ENCODE results near the gene TRPV2.
"Not testable (repeated sequence)": the region's sequence is repeated elsewhere in the genome, so short reads cannot be mapped to it uniquely, and the experiment has no call there.

TRPV2 gene

GRCh38 chr17:16438173-16438556 is 22.8 kb downstream of the TRPV2 start:
- no peak for DNase-seq (ENCODE audit: low spot score in 2 of 2)
- no peak for ATAC-seq (ENCODE audit: low read depth)
- H3K4me1 Mint-ChIP-seq: peaks cover 44% of the 10 kb centered on the region

DNA sequence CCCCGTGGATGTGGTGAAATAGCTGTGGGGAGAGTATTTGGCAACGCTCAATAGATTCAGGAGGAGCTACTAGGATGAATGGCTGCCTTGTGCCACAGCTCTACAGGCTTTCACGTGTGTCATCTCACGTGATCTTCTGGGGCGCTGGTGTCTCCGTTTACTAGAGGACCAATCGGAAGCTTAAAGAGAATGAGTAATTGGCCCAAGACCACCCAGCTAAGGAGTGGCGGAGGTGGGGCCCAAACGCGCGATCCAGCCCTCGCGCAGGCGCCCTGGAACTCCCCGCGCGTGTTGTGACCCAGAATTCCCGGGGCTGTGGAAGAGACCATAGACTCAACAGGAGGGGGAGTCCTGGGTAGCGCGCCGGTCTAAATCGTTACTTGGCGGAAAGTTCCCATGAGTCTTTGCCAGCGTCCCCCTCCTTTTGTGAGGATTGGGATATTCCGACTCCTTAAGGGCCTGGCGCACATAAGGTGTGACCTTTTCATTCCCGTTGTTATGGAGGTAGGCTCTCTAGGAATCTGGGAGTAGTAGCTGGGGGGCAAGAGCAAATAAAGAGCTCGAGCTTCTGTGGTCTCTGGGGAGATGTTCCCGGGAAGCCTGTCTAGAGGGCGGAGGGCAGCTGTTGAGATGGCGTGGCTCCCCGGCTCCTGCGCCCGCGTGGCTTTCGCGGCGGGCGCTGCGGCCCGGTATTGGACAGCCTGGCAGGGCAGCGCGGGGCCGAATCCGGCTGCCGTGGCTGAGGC is 23.4 kb downstream of the TRPV2 start:
- Mint-ChIP-seq H3K36me3 (peaks cover 15% of the 10 kb centered on the region), H3K9me3 (no peaks in the 10 kb centered on the region), H3K4me3 (peak overlapping the region; percentile 99), H3K27ac (peak overlapping the region; percentile 98), H3K27me3 (no peaks in the 10 kb centered on the region), H3K4me1 (peaks cover 45% of the 10 kb centered on the region)
- peak; percentile 79 to 89 for DNase-seq (ENCODE audit: low spot score in 2 of 2)
- ATAC-seq (ENCODE audit: low read depth): peak; percentile 79

More at GRCh38 chr17:16438173-16438556, 22.8 kb downstream of the TRPV2 start:
- H3K36me3 Mint-ChIP-seq: peaks cover 14% of the 10 kb centered on the region
- no peaks in the 10 kb centered on the region for H3K27me3 Mint-ChIP-seq
- peak overlapping the region; percentile 98 for H3K27ac Mint-ChIP-seq
- H3K9me3 Mint-ChIP-seq: no peaks in the 10 kb centered on the region
- peak overlapping the region; percentile 99 for H3K4me3 Mint-ChIP-seq

DNA sequence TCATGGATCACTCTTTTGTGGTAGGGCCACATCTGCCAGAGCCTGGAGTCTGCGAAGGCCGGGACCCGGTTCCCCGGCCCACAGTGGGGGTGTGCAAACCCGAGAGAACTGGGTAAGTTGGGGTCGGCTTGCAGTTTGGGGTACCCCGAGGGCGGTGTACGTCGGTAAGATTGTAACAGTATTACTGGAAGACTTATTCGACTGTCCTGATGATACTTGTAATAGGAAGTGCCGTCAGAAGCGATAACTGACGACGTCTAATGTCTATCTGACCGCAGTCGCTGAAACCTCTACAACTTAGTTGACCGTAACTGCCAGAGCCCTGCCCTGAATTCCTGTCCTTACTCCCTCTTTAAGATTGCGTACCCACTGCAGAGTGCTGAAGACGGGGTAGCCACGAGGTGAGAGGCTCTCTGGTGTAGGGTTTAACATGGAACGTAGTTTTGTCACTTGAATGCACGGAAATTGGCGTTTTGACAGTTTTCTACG is 24.0 kb downstream of the TRPV2 start:
- DNase-seq (ENCODE audit: low spot score in 2 of 2) (no peak), ATAC-seq (ENCODE audit: low read depth) (peak; percentile 27)
- no peaks in the 10 kb centered on the region for H3K9me3 Mint-ChIP-seq
- H3K4me1 Mint-ChIP-seq: peaks cover 45% of the 10 kb centered on the region
- peaks cover 15% of the 10 kb centered on the region for H3K36me3 Mint-ChIP-seq
- peak overlapping the region; percentile 99 for H3K4me3 Mint-ChIP-seq
- no peaks in the 10 kb centered on the region for H3K27me3 Mint-ChIP-seq
- peak overlapping the region; percentile 98 for H3K27ac Mint-ChIP-seq

GRCh38 chr17:16439811-16440351 is 24.5 kb downstream of the TRPV2 start:
- peak overlapping the region; percentile 98 for H3K27ac Mint-ChIP-seq
- no peaks in the 10 kb centered on the region for H3K27me3 Mint-ChIP-seq
- H3K9me3 Mint-ChIP-seq: no peaks in the 10 kb centered on the region
- DNase-seq (ENCODE audit: low spot score in 2 of 2): peak; percentile 25 to 32
- H3K4me1 Mint-ChIP-seq: peaks cover 45% of the 10 kb centered on the region
- peak; percentile 37 for ATAC-seq (ENCODE audit: low read depth)
- peak overlapping the region; percentile 99 for H3K4me3 Mint-ChIP-seq
- peaks cover 15% of the 10 kb centered on the region for H3K36me3 Mint-ChIP-seq

DNA sequence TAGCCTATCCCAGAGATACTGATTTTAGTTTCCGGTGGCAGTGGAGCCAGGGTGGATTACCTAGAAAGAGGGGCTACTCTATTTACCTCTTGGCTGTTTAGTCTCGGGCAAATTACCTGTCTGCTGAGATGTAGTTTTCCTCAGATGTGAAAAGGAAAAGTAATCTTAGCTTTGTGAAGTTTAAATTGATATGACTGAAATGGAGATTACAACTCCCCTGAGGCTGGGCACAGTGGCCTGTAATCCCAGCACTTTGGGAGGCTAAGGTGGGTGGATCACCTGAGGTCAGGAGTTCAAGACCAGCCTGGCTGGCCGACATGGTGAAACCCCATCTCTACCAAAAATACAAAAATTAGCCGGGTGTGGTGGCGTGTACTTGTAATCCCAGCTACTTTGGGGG is 25.0 kb downstream of the TRPV2 start:
- peak overlapping the region; percentile 98 for H3K27ac Mint-ChIP-seq
- H3K4me3 Mint-ChIP-seq: peak overlapping the region; percentile 99
- not testable (repeated sequence) for DNase-seq (ENCODE audit: low spot score in 2 of 2); H3K27me3 Mint-ChIP-seq; H3K9me3 Mint-ChIP-seq; ATAC-seq (ENCODE audit: low read depth)
- H3K4me1 Mint-ChIP-seq: peaks cover 45% of the 10 kb centered on the region
- H3K36me3 Mint-ChIP-seq: peaks cover 15% of the 10 kb centered on the region

DNA sequence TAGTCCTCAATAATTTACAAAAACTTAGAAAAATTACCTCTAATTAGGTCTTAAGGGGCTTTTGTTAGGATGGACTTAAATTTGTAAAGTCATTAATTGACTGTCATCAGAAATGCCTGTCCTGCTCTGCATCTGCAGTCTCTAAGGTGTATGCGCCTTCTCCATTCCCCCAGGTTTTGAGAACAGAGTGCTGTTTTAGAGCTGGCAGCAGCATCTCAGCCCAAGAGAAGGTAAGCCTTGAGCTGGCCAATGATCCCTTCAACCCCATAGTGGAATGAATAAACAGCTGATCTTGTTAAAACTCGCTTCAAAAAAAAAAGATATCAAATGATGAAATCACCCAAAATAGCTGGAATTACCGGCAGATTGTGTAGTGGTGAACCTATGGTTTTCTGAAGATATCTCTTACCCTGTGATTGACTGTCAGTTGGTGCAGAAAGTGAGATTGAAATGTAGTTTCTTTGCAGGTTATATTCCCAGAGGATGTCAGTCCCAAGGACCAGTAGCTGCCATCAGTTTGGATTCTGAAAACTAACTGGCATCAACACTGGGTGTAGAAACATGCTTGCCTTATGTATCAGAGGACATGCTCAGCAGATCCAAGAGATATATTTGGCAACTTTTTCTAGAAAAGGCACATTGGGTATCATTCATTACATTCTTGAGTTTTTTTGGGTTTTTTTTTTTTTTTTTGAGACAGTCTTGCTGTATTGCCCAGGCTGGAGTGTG is 25.7 kb downstream of the TRPV2 start:
- Mint-ChIP-seq H3K36me3 (peaks cover 16% of the 10 kb centered on the region), H3K27me3 (no peaks in the 10 kb centered on the region), H3K9me3 (no peaks in the 10 kb centered on the region), H3K27ac (no peak overlapping the region), H3K4me3 (no peak overlapping the region), H3K4me1 (peaks cover 40% of the 10 kb centered on the region)
- DNase-seq (ENCODE audit: low spot score in 2 of 2) (no peak), ATAC-seq (ENCODE audit: low read depth) (no peak)

DNA sequence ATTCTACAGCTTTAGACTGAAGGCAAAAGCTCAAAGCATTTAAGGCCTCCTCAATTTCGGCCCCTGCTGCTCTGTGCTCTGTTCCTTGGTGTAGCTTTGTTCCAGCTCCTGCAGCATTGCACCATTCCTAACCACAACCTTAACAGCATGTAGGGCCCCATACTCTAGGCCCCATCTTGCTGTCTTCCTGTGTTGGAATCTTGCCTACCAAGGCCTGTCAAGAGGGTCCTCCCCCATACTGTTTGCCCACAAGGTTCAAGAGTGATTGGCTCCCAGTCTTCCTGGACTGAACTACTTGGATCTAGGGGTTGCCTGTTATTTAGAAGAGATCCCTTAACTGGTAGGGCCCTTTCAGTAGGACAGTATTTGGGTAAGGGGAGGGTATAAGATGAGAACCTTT is 26.8 kb downstream of the TRPV2 start:
- no peak overlapping the region for H3K4me3 Mint-ChIP-seq
- peaks cover 37% of the 10 kb centered on the region for H3K4me1 Mint-ChIP-seq
- peaks cover 19% of the 10 kb centered on the region for H3K36me3 Mint-ChIP-seq

GRCh38 chr17:16442594-16443510 is 27.5 kb downstream of the TRPV2 start:
- Mint-ChIP-seq H3K27me3 (no peaks in the 10 kb centered on the region), H3K36me3 (peaks cover 19% of the 10 kb centered on the region), H3K27ac (no peak overlapping the region), H3K9me3 (no peaks in the 10 kb centered on the region), H3K4me1 (peaks cover 37% of the 10 kb centered on the region), H3K4me3 (no peak overlapping the region)
- DNase-seq (ENCODE audit: low spot score in 2 of 2) (no peak), ATAC-seq (ENCODE audit: low read depth) (no peak)

More for the DNA sequence above, 26.8 kb downstream of the TRPV2 start:
- ATAC-seq (ENCODE audit: low read depth) (no peak), DNase-seq (ENCODE audit: low spot score in 2 of 2) (no peak)
- Mint-ChIP-seq H3K27ac (no peak overlapping the region), H3K27me3 (no peaks in the 10 kb centered on the region), H3K9me3 (no peaks in the 10 kb centered on the region)

DNA sequence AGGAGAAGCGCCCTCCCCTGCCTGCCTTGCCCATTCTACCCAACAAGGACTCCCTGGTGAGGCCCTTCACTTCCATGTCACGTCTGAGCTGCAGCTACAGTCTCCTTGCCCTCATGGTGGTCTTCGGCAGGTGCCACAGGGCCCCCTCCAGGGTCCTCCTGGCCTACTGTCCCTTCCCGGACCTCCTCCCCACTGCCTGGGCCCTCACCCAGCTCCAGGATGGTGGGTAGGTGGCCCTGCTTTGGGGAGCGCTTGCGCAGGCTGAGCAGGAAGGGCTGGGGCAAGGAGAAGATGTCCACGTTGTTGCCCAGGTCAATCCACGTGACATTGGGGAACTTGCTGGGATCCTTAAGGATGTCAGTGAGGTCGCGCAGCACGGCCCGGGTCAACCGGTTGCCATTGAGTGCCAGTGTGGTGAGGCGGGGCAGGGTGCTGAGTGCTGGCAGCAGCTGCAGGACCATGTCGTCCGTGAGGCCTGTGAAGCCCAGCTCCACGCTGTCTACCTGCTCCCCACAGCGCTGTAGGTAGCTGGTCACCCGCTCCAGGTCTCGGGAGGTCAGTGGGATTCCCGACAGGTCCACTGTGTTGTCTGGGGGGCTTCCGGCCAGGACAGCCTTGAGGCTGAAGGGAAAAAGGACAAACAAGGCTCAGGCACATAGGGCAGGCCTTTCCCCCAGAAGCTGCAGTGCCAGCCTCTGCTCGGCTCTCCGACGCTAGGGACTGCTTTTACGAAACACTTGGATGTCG is 28.3 kb downstream of the TRPV2 start:
- no peaks in the 10 kb centered on the region for H3K9me3 Mint-ChIP-seq
- ATAC-seq (ENCODE audit: low read depth): no peak
- H3K4me1 Mint-ChIP-seq: peaks cover 32% of the 10 kb centered on the region
- H3K27me3 Mint-ChIP-seq: no peaks in the 10 kb centered on the region
- no peak overlapping the region for H3K27ac Mint-ChIP-seq
- H3K36me3 Mint-ChIP-seq: peaks cover 22% of the 10 kb centered on the region
- DNase-seq (ENCODE audit: low spot score in 2 of 2): no peak
- H3K4me3 Mint-ChIP-seq: no peak overlapping the region

- no peaks in the 10 kb centered on the region for H3K9me3 Mint-ChIP-seq
- no peak overlapping the region for H3K27ac Mint-ChIP-seq
- DNase-seq (ENCODE audit: low spot score in 2 of 2) (no peak), ATAC-seq (ENCODE audit: low read depth) (no peak)
- H3K4me1 Mint-ChIP-seq: peaks cover 30% of the 10 kb centered on the region
- H3K4me3 Mint-ChIP-seq: no peak overlapping the region
- no peaks in the 10 kb centered on the region for H3K27me3 Mint-ChIP-seq
- peaks cover 22% of the 10 kb centered on the region for H3K36me3 Mint-ChIP-seq
These were observed 29.0 kb downstream of the TRPV2 start for GRCh38 chr17:16444258-16444886.

GRCh38 chr17:16446338-16446983 is 31.1 kb downstream of the TRPV2 start:
- H3K27ac Mint-ChIP-seq: peak overlapping the region; percentile 62
- H3K9me3 Mint-ChIP-seq: no peaks in the 10 kb centered on the region
- peaks cover 26% of the 10 kb centered on the region for H3K36me3 Mint-ChIP-seq
- H3K4me3 Mint-ChIP-seq: no peak overlapping the region
- ATAC-seq (ENCODE audit: low read depth) (no peak), DNase-seq (ENCODE audit: low spot score in 2 of 2) (no peak)
- peaks cover 16% of the 10 kb centered on the region for H3K4me1 Mint-ChIP-seq
- no peaks in the 10 kb centered on the region for H3K27me3 Mint-ChIP-seq

GRCh38 chr17:16447676-16448075 is 32.3 kb downstream of the TRPV2 start:
- peaks cover 19% of the 10 kb centered on the region for H3K36me3 Mint-ChIP-seq
- no peak overlapping the region for H3K27ac Mint-ChIP-seq
- DNase-seq (ENCODE audit: low spot score in 2 of 2) (no peak), ATAC-seq (ENCODE audit: low read depth) (no peak)
- no peaks in the 10 kb centered on the region for H3K27me3 Mint-ChIP-seq
- no peak overlapping the region for H3K4me3 Mint-ChIP-seq
- no peaks in the 10 kb centered on the region for H3K9me3 Mint-ChIP-seq
- H3K4me1 Mint-ChIP-seq: peaks cover 7% of the 10 kb centered on the region

Measured in memory B cell (primary cell).